LoVo (cell line): ENCODE results near the gene UBR1.
"Not testable (repeated sequence)": the region's sequence is repeated elsewhere in the genome, so short reads cannot be mapped to it uniquely, and the experiment has no call there.

ENCODE experiments used
- DNase-seq: peaks from one replicate; pipeline ENCODE4 v3.0.0-alpha.2; 2016; ENCODE audit warnings: low spot score

UBR1 gene

GRCh38 chr15:43056696-43057095 is 49.1 kb downstream of the UBR1 start:
- DNase-seq, result no peak

DNA sequence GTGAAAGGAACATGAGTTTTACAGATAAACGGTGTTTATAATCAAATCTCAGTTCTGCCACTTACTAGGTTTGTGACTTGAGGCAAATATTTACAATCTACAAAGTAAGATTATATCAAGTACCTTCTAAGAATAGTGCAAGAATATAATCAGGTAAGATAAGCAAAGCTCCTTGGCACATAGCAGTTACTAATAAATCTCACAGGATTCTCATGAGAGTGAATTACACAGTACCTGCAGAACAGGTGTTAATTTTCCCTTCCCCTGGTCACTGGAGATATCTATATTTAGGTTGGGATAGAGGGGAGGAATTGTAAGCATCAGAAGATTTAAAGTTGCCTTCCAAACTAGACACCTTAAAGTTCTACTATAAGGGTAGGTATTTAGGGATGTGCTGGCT is 53.0 kb downstream of the UBR1 start:
- DNase-seq, result no peak

DNA sequence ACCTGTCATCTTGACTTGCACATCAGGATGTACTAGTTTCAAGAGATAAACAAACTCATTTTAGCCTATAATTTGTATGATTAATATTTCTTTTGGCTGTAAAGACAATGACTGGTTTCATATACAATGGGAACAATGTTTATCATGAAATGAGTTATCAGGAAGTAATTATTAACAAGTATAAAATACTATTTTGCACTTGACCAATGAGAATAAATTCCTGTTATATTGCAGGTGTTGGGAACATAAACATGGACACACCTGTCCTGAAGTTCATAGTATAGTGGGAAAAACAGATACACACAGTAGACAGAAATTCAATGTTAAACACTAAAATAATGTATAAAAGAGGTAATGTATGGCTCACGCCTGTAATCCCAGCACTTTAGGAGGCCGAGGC is 56.9 kb downstream of the UBR1 start:
- no peak for DNase-seq

GRCh38 chr15:43046484-43046883 is 59.4 kb downstream of the UBR1 start:
- DNase-seq, result no peak

DNA sequence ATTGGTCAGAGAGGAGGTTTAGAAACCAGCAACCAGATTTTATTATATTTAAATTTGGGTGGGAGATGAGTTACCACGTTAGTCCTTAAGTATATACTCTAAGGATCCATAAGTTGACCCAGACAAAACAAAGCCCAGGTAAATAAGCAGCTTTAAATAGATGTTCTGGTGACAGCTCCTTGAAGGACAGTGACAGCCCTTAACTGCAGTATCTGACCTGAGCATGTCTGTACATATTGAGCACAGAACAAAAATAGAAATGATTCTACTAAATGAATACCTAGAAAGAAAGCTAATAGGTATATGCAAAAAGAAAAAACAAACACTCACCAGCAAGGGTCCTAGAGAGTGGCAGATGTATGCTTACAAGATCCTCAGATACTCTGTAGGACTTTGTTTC is 63.0 kb downstream of the UBR1 start:
- DNase-seq, result no peak

- not testable (repeated sequence) for DNase-seq
Observed at GRCh38 chr15:43041085-43041484, 64.8 kb downstream of the UBR1 start.

GRCh38 chr15:43035240-43035639 is 70.6 kb downstream of the UBR1 start:
- not testable (repeated sequence) for DNase-seq

- no peak for DNase-seq
Observed at GRCh38 chr15:43029476-43029875, 76.4 kb downstream of the UBR1 start.

- DNase-seq, result no peak
Observed at GRCh38 chr15:43025150-43025549, 80.7 kb downstream of the UBR1 start.

GRCh38 chr15:43014671-43015070 is 91.2 kb downstream of the UBR1 start:
- DNase-seq, result not testable (repeated sequence)

DNA sequence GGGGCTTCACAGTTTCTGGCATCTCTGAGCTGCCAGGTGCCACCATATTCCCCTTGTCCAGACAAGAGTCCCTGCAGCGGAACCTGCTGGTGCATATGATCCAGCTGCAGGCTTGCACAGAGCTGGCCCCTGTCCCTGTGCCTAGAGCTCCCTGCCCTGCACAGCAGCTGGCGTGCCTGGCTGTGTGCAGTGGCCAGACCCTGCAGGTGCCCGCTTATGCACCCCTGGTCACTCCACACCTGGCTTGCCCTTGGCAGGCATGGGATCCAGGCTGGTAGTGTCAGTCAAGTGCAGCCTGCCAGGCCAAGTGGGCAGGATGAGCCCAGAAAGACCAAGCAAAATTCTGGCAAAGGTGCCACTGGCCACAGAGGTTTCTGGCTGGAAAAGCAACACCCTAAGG is 96.6 kb downstream of the UBR1 start:
- DNase-seq, result no peak

DNA sequence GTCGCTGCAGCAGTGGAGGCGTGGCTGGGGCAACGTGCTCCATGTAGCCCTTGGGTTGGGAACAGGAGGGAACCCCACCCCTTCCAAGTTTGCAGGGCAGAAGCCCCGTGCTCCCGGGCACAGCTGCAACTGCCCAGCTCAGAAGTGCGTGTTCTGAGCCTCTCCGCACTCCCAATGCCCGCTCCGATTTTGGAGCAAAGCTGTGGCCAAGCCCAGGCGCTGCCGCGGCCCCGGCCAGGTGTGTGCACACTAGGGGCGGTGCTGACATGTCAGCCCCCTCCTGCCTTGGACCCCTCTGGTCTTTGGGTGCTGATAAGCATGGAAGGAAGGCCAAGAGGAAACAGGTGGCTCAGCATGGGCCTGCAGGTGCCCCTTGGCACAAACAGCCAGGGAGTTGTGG is 97.7 kb downstream of the UBR1 start:
- DNase-seq, result no peak

GRCh38 chr15:43007551-43007950 is 98.3 kb downstream of the UBR1 start:
- DNase-seq, result no peak

GRCh38 chr15:43006991-43007390 is 98.8 kb downstream of the UBR1 start:
- DNase-seq, result no peak

GRCh38 chr15:43004886-43005595 is 100.8 kb downstream of the UBR1 start:
- not testable (repeated sequence) for DNase-seq

GRCh38 chr15:42999201-42999779 is 106.5 kb downstream of the UBR1 start:
- no peak for DNase-seq

GRCh38 chr15:42996871-42997270 is 109.0 kb downstream of the UBR1 start:
- DNase-seq, result no peak

DNA sequence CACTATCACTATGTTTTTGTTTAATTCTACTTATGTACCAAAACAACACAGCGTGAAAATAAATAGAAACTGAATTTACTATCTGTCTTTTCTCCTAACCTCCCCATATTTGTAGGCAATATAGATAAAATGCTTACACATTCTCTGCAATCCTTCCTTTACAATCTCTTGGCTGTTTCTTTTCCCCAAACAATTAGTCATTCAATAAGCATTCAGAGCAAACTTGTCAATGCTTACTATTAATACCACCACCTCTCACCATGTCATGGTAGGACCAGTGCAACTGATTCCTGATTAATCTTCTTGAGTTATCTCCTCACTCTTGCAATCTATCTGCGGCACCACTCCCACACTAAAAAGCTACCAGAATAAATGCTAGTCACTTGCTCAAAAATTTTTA is 111.3 kb downstream of the UBR1 start:
- no peak for DNase-seq

DNA sequence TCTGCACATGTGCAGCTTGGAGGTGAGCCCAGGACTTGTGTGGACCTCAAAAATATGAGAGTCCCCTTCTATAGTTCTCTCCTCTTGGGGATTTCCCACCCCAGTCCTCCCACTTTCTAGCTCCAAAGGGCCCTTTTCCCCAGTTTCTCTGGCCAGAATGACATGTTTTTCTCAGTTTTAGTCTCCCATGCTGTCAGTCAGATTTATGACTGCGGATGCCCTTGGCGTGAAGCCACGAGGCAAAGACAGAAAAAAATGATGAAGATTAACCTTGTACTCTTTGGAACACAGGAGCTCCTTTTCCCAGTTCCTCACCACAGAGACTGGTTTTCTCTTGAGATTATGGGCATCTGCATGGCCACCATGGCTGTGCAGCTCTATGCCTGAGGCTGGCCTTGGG is 113.2 kb downstream of the UBR1 start:
- no peak for DNase-seq

DNA sequence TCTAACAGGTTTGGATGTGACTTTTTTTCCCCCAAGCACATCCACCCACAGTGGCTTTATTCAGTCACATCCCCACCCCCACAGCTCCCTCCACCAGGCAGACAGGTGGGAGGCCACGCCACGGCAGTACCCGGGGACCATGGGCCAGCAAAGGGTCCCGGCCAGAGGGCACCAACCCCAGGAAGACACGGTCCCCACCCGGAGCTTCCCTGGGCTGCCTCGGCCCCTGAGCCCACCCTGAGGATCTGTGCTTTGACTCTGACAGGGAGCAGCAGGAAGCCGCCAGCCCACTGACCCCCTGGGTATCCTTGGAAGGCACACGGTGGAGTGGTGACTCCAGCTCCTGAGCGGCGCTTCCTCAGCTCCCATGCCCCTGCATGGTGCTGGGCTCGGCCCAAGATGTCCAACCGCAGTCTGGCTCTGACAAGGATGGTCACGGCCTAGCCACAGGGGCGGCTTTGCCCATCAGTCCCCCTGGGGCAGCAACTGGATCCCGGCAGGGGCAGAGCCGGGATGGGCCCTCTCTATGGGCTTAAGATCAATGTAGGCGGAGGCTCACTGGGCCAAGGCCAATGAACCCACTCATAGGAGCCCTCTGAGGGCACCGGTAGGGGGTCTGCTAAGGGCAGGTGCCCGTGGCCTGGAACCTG is 119.0 kb downstream of the UBR1 start:
- no peak for DNase-seq

DNA sequence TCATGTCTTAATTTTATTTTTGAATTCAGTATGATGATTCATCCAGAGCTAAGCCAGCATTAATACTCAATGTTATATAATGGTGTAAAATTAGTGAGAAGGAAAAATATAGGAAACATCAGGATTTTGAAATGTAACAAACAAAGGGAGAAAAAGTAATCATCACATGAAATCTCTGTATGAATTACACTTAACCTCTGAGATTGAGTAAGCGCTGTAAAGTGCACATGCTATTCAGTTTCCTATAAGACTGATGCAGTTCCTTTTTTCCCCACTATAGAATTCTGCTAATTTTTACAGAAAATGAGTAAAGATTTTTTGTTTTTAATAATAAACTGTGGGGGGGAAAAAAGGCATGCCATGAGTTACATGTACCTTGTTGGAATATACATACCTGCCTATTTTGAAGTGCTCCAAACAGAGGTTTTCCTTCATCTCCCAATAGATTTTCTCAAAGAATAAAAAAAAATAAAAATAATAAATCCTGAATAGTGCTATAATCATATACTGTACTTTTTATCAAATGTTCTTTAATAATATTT is 121.3 kb downstream of the UBR1 start:
- no peak for DNase-seq

GRCh38 chr15:42979113-42979512 is 126.7 kb downstream of the UBR1 start:
- not testable (repeated sequence) for DNase-seq

DNA sequence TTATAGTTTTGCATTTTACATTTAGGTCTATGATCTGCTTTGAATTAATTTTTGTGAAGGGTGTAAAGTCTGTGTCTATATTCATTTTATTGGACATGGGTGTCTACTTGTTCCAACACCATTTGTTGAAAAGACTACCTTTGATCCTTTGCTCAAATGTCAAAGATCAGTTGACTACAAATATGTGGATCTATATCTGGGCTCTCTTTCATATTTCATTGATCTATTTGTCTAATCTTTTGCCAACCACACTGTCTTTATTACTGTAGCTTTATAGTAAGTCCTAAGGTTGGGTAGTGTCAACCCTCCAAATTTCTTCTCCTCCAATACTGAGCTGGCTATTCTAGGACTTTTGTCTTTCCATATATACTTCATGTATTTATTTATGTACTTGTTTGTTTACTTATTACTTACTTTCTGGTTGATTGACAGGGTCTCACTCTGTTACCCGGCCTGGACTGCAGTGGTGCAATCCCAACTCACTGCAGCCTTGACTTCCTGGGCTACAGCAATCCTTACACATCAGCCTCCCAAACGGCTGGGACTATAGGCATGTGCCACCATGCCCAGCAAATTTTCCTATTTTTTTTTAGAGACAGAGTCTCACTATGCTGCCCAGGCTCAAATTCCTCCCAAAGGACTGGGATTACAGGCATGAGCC is 131.5 kb downstream of the UBR1 start:
- no peak for DNase-seq
